Upper lobe of left lung (tissue), 6 donors: ENCODE measurements around the gene BTBD2. TPM values are rescaled to one million over a fixed set of nuclear protein-coding genes. Genes with fewer than 3 reads are reported as not detected.

Source experiments
- ATAC-seq, 2 donors: fragments of 200-7000 bp; cut with Tn5 transposase; one replicate each; pipeline ENCODE4 v1.9.1; 2022; ENCODE audit warnings: mild to moderate bottlenecking in 2 of 2, moderate library complexity in 2 of 2; ENCODE audit not compliant: low FRiP score in 2 of 2
- DNase-seq, 2 donors: peaks; one replicate each; pipeline ENCODE4 v3.0.0-alpha.2; 2019 to 2020
- H3K27ac ChIP-seq, 4 donors: fragments of 200-600 bp; sonication (generic); one replicate each; pipeline ENCODE4 v1.5.1; 2016 to 2019
- H3K27me3 ChIP-seq, 4 donors: fragments of 200-600 bp; sonication (generic); one replicate each; pipeline ENCODE4 v1.5.1; 2017 to 2019
- H3K36me3 ChIP-seq, 4 donors: fragments of 200-600 bp; sonication (generic); one replicate each; pipeline ENCODE4 v1.5.1; 2016 to 2019
- H3K4me1 ChIP-seq, 4 donors: fragments of 200-600 bp; sonication (generic); one replicate each; pipeline ENCODE4 v1.5.1; 2018 to 2019
- H3K4me3 ChIP-seq, 4 donors: fragments of 200-600 bp; sonication (generic); one replicate each; pipeline ENCODE4 v1.5.1; 2017 to 2019; ENCODE audit warnings: mild to moderate bottlenecking in 2 of 4, moderate library complexity in 1 of 4
- H3K9me3 ChIP-seq, 4 donors: fragments of 200-600 bp; sonication (generic); one replicate each; pipeline ENCODE4 v1.5.1; 2018 to 2019
- CTCF ChIP-seq, 6 experiments: fragments of 450-650 bp in 4 of 6; fragments of 200-600 bp in 2 of 6; sonication (generic) in 2 of 6; IDR thresholded peaks; one replicate each; pipeline ENCODE4 v1.5.1; 2016 to 2019; ENCODE audit warnings: antibody characterized with exemption in 6 of 6
- EP300 ChIP-seq, 4 donors: sonication (generic); formaldehyde crosslinking; IDR thresholded peaks; one replicate each; pipeline ENCODE4 v1.5.1; 2017; ENCODE audit warnings: antibody characterized with exemption in 4 of 4, control low read depth in 2 of 4
- POLR2A ChIP-seq, 4 donors: fragments of 450-650 bp; IDR thresholded peaks; one replicate each; pipeline ENCODE4 v1.5.1; 2016 to 2017; ENCODE audit warnings: antibody characterized with exemption in 4 of 4, mild to moderate bottlenecking in 2 of 4
- POLR2AphosphoS5 ChIP-seq, 2 donors: sonication (generic); formaldehyde crosslinking; IDR thresholded peaks; one replicate each; pipeline ENCODE4 v1.5.1; 2017; ENCODE audit warnings: antibody characterized with exemption in 2 of 2
- WGBS, 2 donors: methylation state at CpG; one replicate each; pipeline ENCODE4 v1.1.5; 2017 to 2018; 5-methylcytosine and 5-hydroxymethylcytosine counted together
- total RNA-seq, 6 donors: library from RNA; depleted of rRNA in 4 of 6; stranded (reverse); fragments of >200 nt in 4 of 6; gene quantifications; one replicate each; pipeline versions ENCODE4 v1.1.0 to v1.2.1, GENCODE V29; 2016 to 2021
- donor health status: DM: no; HTN: no; CAD: no; lungs with moderate emphysema.
- donor health status: DM: no; HTN: yes; CAD: no; lungs with severe emphysema.

The BTBD2 gene
- total RNA-seq, 6 donors from 2014 or later = 49.0 to 87.3 (median 69.8) TPM

GRCh38 chr19:1944916-1945561 is 70.5 kb downstream of the BTBD2 start:
- peaks cover 25 to 52% (median 33%) of the 10 kb centered on the region in 4 donors for H3K4me1 ChIP-seq

GRCh38 chr19:1944088-1944915 is 71.2 kb downstream of the BTBD2 start:
- peak in 1 of 2 donors; percentile 74 for DNase-seq
- TF ChIP-seq POLR2AphosphoS5 (IDR thresholded peaks at IDR 0.05) (no peak), POLR2A (IDR thresholded peaks at IDR 0.05) (no peak), CTCF (IDR thresholded peaks at IDR 0.05) (no peak), EP300 (IDR thresholded peaks at IDR 0.05) (no peak)
- WGBS, 2 donors = 73 to 87% methylated on average over 3 to 42 of the region's 42 CpGs
- Histone ChIP-seq H3K4me1 (peaks cover 32 to 60% (median 39%) of the 10 kb centered on the region in 4 donors), H3K9me3 (no peaks in the 10 kb centered on the region), H3K27ac (peak overlapping the region; percentile 12 to 97 (median 93)), H3K27me3 (no peaks in the 10 kb centered on the region), H3K4me3 (no peak overlapping the region), H3K36me3 (peaks cover 0 to 4% (median 0%) of the 10 kb centered on the region in 4 donors)
- ATAC-seq = no peak

More at GRCh38 chr19:1944916-1945561, 70.5 kb downstream of the BTBD2 start:
- 93 to 94% methylated on average over 11 to 25 of the region's 30 CpGs for WGBS, 2 donors
- DNase-seq = peak in 1 of 2 donors; percentile 80
- no peak for ATAC-seq
- Histone ChIP-seq H3K27me3 (no peaks in the 10 kb centered on the region), H3K4me3 (no peak overlapping the region), H3K27ac (peak overlapping the region in 1 of 4 donors; percentile 95), H3K36me3 (peaks cover 0 to 7% (median 2%) of the 10 kb centered on the region in 4 donors), H3K9me3 (no peaks in the 10 kb centered on the region)
- TF ChIP-seq EP300 (IDR thresholded peaks at IDR 0.05) (no peak), CTCF (IDR thresholded peaks at IDR 0.05) (no peak), POLR2AphosphoS5 (IDR thresholded peaks at IDR 0.05) (no peak), POLR2A (IDR thresholded peaks at IDR 0.05) (no peak)

- TF ChIP-seq EP300 (IDR thresholded peaks at IDR 0.05) (no peak), POLR2AphosphoS5 (IDR thresholded peaks at IDR 0.05) (no peak), POLR2A (IDR thresholded peaks at IDR 0.05) (no peak), CTCF (IDR thresholded peaks at IDR 0.05) (no peak)
These were observed 71.8 kb downstream of the BTBD2 start for GRCh38 chr19:1943661-1944087.

GRCh38 chr19:1942934-1943555 is 72.5 kb downstream of the BTBD2 start:
- Histone ChIP-seq H3K4me1 (peaks cover 32 to 60% (median 36%) of the 10 kb centered on the region in 4 donors), H3K36me3 (peaks cover 0 to 4% (median 0%) of the 10 kb centered on the region in 4 donors), H3K9me3 (no peaks in the 10 kb centered on the region), H3K27ac (peak overlapping the region; percentile 91 to 100 (median 96)), H3K4me3 (peak overlapping the region; percentile 75 to 90 (median 83)), H3K27me3 (no peaks in the 10 kb centered on the region)
- ATAC-seq (no peak), DNase-seq (no peak)
- TF ChIP-seq POLR2AphosphoS5 (IDR thresholded peaks at IDR 0.05) (no peak), CTCF (IDR thresholded peaks at IDR 0.05) (no peak), EP300 (IDR thresholded peaks at IDR 0.05) (no peak), POLR2A (IDR thresholded peaks at IDR 0.05) (no peak)
- WGBS, 2 donors = 25 to 35% methylated on average over 13 to 21 of the region's 21 CpGs

More at GRCh38 chr19:1943661-1944087, 71.8 kb downstream of the BTBD2 start:
- Histone ChIP-seq H3K4me1 (peaks cover 32 to 60% (median 38%) of the 10 kb centered on the region in 4 donors), H3K9me3 (no peaks in the 10 kb centered on the region), H3K4me3 (peak overlapping the region in 1 of 4 donors; percentile 78), H3K27me3 (no peaks in the 10 kb centered on the region), H3K27ac (peak overlapping the region; percentile 12 to 97 (median 93)), H3K36me3 (peaks cover 0 to 4% (median 0%) of the 10 kb centered on the region in 4 donors)
- DNase-seq = peak in 1 of 2 donors; percentile 84
- ATAC-seq = no peak
- 84 to 87% methylated on average over 7 to 22 of the region's 22 CpGs for WGBS, 2 donors
